GM12878 (cell line): ENCODE measurements around the gene RAB3IL1.

ENCODE experiments used
- NFYB ChIP-seq: IDR thresholded peaks from 2 replicates; pipeline ENCODE4 v1.6.1; 2011; ENCODE audit warnings: low read depth, mild to moderate bottlenecking, low read length, improper control_type of control experiment, moderate library complexity; ENCODE audit not compliant: insufficient read depth
- TBL1XR1 ChIP-seq: IDR thresholded peaks from 2 replicates; pipeline ENCODE4 v1.6.1; 2012; ENCODE audit warnings: low read depth, low read length, improper control_type of control experiment
- TF ChIP-seq, protein P1 (sequence below), 3 experiments: IDR thresholded peaks in 2 of 3; conservative IDR thresholded peaks in 1 of 3; 2 replicates each; pipeline ENCODE4 v1.5.1; 2011; ENCODE audit warnings: low read depth in 3 of 3, low read length in 3 of 3, mild to moderate bottlenecking in 3 of 3, control low read depth in 2 of 3, moderate library complexity in 2 of 3, inconsistent platforms in 1 of 3, mixed read lengths in 1 of 3; ENCODE audit not compliant: control insufficient read depth in 2 of 3, insufficient read depth in 1 of 3; ENCODE audit errors: extremely low read depth in 1 of 3

DNA sequence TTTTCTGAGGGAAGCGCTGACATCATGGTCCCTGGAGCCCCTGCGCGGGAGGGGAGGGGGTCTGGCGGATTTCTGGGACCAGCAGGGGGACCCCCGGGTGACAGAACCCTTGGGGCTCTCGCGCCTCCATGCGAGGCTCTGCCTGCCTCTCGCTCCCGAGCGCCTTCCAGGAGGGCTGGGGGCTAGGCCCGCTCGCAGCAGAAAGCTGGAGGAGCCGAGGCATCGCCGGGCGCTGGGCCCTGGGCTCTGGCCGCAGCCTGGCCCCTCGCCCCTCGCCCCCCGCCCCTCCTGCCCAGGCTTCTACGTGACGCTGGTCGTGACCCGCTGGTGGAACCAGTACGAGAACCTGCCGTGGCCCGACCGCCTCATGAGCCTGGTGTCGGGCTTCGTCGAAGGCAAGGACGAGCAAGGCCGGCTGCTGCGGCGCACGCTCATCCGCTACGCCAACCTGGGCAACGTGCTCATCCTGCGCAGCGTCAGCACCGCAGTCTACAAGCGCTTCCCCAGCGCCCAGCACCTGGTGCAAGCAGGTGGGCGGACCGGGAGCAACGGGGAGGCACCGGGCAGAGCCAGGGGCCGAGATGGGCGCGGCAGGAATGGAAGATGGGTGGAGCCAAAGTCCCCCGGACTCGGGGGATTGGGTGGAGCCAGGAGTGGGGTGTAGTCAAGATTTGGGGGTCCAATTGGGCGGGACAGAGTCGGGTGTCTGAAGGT lies 38.2 kb upstream of the RAB3IL1 start:
- no peak for TF ChIP-seq NFYB
- TF ChIP-seq TBL1XR1, result no peak
- TF ChIP-seq, protein P1, sequence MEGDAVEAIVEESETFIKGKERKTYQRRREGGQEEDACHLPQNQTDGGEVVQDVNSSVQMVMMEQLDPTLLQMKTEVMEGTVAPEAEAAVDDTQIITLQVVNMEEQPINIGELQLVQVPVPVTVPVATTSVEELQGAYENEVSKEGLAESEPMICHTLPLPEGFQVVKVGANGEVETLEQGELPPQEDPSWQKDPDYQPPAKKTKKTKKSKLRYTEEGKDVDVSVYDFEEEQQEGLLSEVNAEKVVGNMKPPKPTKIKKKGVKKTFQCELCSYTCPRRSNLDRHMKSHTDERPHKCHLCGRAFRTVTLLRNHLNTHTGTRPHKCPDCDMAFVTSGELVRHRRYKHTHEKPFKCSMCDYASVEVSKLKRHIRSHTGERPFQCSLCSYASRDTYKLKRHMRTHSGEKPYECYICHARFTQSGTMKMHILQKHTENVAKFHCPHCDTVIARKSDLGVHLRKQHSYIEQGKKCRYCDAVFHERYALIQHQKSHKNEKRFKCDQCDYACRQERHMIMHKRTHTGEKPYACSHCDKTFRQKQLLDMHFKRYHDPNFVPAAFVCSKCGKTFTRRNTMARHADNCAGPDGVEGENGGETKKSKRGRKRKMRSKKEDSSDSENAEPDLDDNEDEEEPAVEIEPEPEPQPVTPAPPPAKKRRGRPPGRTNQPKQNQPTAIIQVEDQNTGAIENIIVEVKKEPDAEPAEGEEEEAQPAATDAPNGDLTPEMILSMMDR (IDR thresholded peaks at IDR 0.05 in 2 of 3, conservative IDR thresholded peaks at IDR 0.05 in 1 of 3; ENCODE audit: control insufficient read depth in 2 of 3, extremely low read depth in 1 of 3, insufficient read depth in 1 of 3, low read depth in 3 of 3, low read length in 3 of 3), result no peak
